Psoas muscle (tissue), 8 donors: ENCODE measurements around the gene METTL15. TPM values are rescaled to one million over a fixed set of nuclear protein-coding genes. Genes with fewer than 3 reads are reported as not detected.
A peak's percentile ranks its signal among the peaks of the same experiment; 100 is the strongest.

ENCODE experiments used
- ATAC-seq, 4 donors: fragments of 200-7000 bp; cut with Tn5 transposase; one replicate each; pipeline ENCODE4 v1.9.1; 2020; ENCODE audit warnings: moderate library complexity in 3 of 4, mild to moderate bottlenecking in 2 of 4
- DNase-seq, 2 donors: peaks; one replicate each; pipeline ENCODE4 v3.0.0-alpha.2; 2020
- H3K27ac ChIP-seq: fragments of 200-600 bp; one replicate; pipeline ENCODE4 v1.8.0; 2022
- H3K27me3 ChIP-seq, 3 donors: fragments of 200-600 bp in 1 of 3; one replicate each; pipeline versions ENCODE4 v1.6.1 to v1.8.0; 2013 to 2022; ENCODE audit warnings: low read length in 2 of 3, mild to moderate bottlenecking in 2 of 3, moderate library complexity in 1 of 3; ENCODE audit not compliant: insufficient read depth in 3 of 3
- H3K36me3 ChIP-seq, 2 donors: fragments of 200-600 bp in 1 of 2; one replicate each; pipeline versions ENCODE4 v1.6.1 to v1.8.0; 2013 to 2022; ENCODE audit warnings: low read depth in 1 of 2, mild to moderate bottlenecking in 1 of 2, moderate library complexity in 1 of 2; ENCODE audit not compliant: insufficient read depth in 1 of 2
- H3K4me1 ChIP-seq: fragments of 200-600 bp; one replicate; pipeline ENCODE4 v1.8.0; 2022
- H3K4me3 ChIP-seq: fragments of 200-600 bp; one replicate; pipeline ENCODE4 v1.8.0; 2022; ENCODE audit warnings: mild to moderate bottlenecking
- H3K9me3 ChIP-seq: fragments of 200-600 bp; one replicate; pipeline ENCODE4 v1.8.0; 2022
- WGBS, 3 donors: extraction: QIAGEN DNeasy Blood & Tissue Kit; methylation state at CpG; one replicate each; pipeline versions ENCODE4 v1.1.6 to v1.1.7; 2013; 5-methylcytosine and 5-hydroxymethylcytosine counted together
- intact Hi-C, 2 donors: fragments of 100-400 bp; cut with DNase I; formaldehyde crosslinking; loops; one replicate each; pipeline versions ENCODE4 v1.11.0 to v1.14.2; 2022
- polyA plus RNA-seq, 3 donors: library from polyadenylated mRNA; stranded (reverse); fragments of 200-250 nt; gene quantifications; one replicate each; pipeline ENCODE4 v1.2.3, GENCODE V29; 2013
- total RNA-seq, 4 donors: library from RNA; stranded (reverse); fragmentation: NEBNext Ultra II Directional in 2 of 4; extraction: Animal tissue kit (Norgen Biotek cat#: 25700) in 2 of 4; gene quantifications; one replicate each; pipeline versions ENCODE4 v1.2.1 to v1.2.4, GENCODE V29; 2021 to 2023
- TF ChIP-seq, protein P1 (sequence below): fragments of 200-600 bp; IDR thresholded peaks from one replicate; pipeline ENCODE4 v1.8.0; 2022; ENCODE audit warnings: antibody characterized with exemption
- donor health status: healthy with polysubstance abuse.
- donor health status: DM: no; HTN: no; CAD: no; lungs with moderate emphysema.
- donor health status: Bipolar disorder and iron deficiency.
- donor health status: healthy.
- donor health status: DM: yes; HTN: yes; CAD: no.
- donor health status: DM: no; HTN: no; CAD: no.
- donor health status: DM: no; HTN: no; CAD: no.
- donor health status: DM: yes; HTN: yes; CAD: no.

The METTL15 gene
- total and polyA plus RNA-seq, 7 donors, result 3.6 to 9.5 (median 8.4) TPM

DNA sequence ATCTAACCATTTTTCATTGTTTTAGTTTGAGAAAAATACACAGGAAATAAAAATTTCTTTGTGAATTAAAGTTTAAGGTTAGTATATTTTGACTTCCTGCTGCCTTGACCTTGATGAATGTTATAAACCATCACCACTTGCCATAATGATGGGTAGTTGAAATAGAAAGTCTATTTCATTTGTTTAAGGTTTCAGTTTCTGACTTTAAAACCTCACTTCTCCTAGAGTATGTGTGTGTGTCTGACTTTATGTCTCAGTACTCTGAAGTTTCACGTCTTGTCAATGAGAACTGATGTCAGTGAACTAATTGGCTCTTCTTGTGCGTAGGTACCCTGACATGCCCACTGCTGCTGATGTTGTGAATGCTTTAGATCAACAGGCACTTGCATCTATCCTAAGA, 188.2 kb downstream of the METTL15 start:
- H3K4me3 ChIP-seq, result no peak overlapping the region
- no peak overlapping the region for H3K27ac ChIP-seq
- intact Hi-C loops, result no loop called here
- H3K9me3 ChIP-seq, result no peaks in the 10 kb centered on the region
- H3K27me3 ChIP-seq, result no peaks in the 10 kb centered on the region
- TF ChIP-seq, protein P1, sequence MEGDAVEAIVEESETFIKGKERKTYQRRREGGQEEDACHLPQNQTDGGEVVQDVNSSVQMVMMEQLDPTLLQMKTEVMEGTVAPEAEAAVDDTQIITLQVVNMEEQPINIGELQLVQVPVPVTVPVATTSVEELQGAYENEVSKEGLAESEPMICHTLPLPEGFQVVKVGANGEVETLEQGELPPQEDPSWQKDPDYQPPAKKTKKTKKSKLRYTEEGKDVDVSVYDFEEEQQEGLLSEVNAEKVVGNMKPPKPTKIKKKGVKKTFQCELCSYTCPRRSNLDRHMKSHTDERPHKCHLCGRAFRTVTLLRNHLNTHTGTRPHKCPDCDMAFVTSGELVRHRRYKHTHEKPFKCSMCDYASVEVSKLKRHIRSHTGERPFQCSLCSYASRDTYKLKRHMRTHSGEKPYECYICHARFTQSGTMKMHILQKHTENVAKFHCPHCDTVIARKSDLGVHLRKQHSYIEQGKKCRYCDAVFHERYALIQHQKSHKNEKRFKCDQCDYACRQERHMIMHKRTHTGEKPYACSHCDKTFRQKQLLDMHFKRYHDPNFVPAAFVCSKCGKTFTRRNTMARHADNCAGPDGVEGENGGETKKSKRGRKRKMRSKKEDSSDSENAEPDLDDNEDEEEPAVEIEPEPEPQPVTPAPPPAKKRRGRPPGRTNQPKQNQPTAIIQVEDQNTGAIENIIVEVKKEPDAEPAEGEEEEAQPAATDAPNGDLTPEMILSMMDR, result no peak
- H3K36me3 ChIP-seq, result peaks cover 2 to 14% of the 10 kb centered on the region in 2 donors
- 96 to 100% (median 98%) methylated on average over 2 of the region's 2 CpGs for WGBS, 3 donors
- no peaks in the 10 kb centered on the region for H3K4me1 ChIP-seq
- no peak for DNase-seq
- no peak for ATAC-seq

DNA sequence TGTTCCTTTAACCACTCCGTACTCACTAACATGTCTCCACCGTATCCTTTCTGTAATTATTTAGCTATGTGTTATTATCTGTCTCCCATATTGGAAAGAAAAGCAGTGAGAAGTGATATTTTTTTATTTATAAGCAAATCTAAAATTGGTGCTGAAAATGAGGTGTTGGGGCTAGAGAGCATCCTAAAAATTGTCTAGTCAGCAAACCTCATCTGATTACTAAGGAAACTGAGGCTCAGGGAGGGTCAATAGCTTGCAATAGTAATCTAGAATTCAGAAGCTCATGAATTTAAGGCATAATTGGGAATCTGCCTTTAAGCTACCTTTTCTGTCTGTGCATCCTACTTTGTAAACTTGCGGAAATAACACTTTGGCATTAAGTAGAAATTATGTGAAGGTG, 190.0 kb downstream of the METTL15 start:
- TF ChIP-seq, protein P1, result no peak
- Histone ChIP-seq H3K4me1 (no peaks in the 10 kb centered on the region), H3K27me3 (no peaks in the 10 kb centered on the region), H3K4me3 (no peak overlapping the region), H3K9me3 (no peaks in the 10 kb centered on the region), H3K36me3 (peaks cover 2 to 14% of the 10 kb centered on the region in 2 donors), H3K27ac (no peak overlapping the region)
- intact Hi-C loops, result no loop called here
- ATAC-seq (no peak), DNase-seq (no peak)
- WGBS, 3 donors, result 96 to 98% (median 98%) methylated on average over 3 of the region's 3 CpGs

DNA sequence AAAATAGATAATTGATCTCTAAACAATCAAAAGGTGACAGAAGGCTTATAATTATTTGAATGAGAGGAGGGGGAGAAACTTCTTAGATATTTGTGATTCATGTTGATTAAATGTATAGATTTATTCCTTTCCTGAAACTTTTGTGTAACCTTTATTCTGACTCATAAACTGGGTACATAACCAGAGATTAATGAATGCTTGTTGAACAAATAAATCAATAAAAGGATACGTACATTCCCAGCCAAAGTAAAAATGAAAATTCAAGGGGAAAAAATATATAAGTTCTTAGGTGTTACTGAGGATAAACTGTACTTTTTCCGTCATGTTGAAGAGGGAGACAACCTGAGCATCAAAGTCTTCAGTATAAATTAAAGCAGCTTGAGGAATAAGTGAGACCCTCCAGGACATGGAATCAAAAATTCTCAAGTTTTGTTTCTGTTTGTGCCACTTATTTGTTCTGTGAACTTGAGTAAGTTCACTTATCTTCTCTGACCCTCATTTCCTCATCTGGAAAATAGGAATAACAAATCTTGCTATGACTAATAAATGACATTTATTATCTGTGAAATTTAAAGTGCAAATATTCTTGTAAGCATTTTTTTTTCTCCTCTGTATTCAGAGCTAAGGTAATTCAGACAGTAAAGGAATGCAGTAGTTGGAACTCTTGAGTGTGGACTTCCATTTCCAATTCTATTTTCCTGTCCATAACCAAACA, 195.4 kb downstream of the METTL15 start:
- ATAC-seq, result no peak
- no peak overlapping the region for H3K27ac ChIP-seq
- no peaks in the 10 kb centered on the region for H3K4me1 ChIP-seq
- WGBS, 3 donors, result 94 to 96% (median 94%) methylated on average over 2 of the region's 2 CpGs
- H3K9me3 ChIP-seq, result no peaks in the 10 kb centered on the region
- no peaks in the 10 kb centered on the region for H3K27me3 ChIP-seq
- intact Hi-C loops, result no loop called here
- peaks cover 0 to 2% of the 10 kb centered on the region in 2 donors for H3K36me3 ChIP-seq
- DNase-seq, result no peak
- TF ChIP-seq, protein P1, result no peak
- no peak overlapping the region for H3K4me3 ChIP-seq

DNA sequence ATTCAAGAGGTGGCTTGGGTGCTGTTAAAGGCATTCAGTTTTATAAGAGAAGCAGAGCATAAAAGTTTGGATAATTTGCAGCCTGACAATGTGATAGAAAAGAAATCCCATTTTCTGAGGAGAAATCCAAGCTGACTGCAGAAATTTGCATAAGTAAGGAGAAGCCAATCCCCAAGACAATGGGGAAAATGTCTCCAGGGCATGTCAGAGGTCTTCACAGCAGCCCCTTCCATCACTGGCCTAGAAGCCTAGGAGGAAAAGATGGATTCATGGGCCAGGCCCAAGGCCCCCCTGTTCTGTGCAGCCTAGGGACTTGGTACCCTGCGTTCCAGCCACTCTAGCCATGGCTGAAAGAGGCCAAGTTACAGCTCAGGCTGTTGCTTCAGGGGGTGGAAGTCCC, 207.3 kb downstream of the METTL15 start:
- 100% methylated on average over 1 of the region's 1 CpG for WGBS, 3 donors
- Histone ChIP-seq H3K36me3 (no peaks in the 10 kb centered on the region), H3K4me1 (no peaks in the 10 kb centered on the region), H3K27me3 (no peaks in the 10 kb centered on the region), H3K4me3 (no peak overlapping the region), H3K27ac (no peak overlapping the region), H3K9me3 (no peaks in the 10 kb centered on the region)
- DNase-seq (peak in 1 of 2 donors; percentile 22), ATAC-seq (no peak)
- TF ChIP-seq, protein P1, result no peak
- intact Hi-C loops, result no loop called here

DNA sequence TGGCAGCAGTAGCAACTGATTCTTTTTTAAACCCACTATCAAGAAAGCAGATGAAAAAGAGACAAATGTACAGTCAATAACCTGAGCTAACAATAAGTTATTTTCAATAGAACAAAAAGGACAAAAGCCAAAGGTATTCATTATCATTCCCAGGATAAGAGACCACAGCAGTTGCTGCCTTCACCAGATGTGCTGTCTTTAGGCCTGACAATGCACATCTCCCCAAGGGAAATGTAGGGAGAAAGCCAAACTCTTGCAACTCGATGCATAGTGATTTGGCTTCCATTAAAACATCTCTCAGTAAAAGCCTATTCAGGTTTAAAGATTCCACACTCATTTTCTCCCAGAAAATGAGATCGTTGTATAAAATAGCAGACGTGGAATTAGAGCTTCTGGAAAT, 210.7 kb downstream of the METTL15 start:
- intact Hi-C loops, result no loop called here
- H3K36me3 ChIP-seq, result no peaks in the 10 kb centered on the region
- no peaks in the 10 kb centered on the region for H3K9me3 ChIP-seq
- H3K27me3 ChIP-seq, result no peaks in the 10 kb centered on the region
- no peaks in the 10 kb centered on the region for H3K4me1 ChIP-seq
- no peak overlapping the region for H3K4me3 ChIP-seq
- DNase-seq, result no peak
- H3K27ac ChIP-seq, result no peak overlapping the region
- 50 to 59% (median 55%) methylated on average over 3 of the region's 3 CpGs for WGBS, 3 donors
- no peak for ATAC-seq
- TF ChIP-seq, protein P1, result no peak
